HCT116 (cell line): ENCODE data around the gene SYNGAP1. TPM values are rescaled to one million over a fixed set of nuclear protein-coding genes. Genes with fewer than 3 reads are reported as not detected.

Experiments used
- ATAC-seq: fragments of 200-7000 bp; cut with Tn5 transposase; 2 replicates; pipeline ENCODE4 v1.9.1; 2020; ENCODE audit warnings: mild to moderate bottlenecking, moderate library complexity
- BruUV-seq: library from RNA; stranded (reverse); fragments of 400-500 nt; replicated peaks from 2 replicates; lab custom pipeline; 2021; lab: Mats Ljungman, UMichigan
- CTCF ChIA-PET: fragments of 300-600 bp; sonication (Branson Sonifier 250); formaldehyde crosslinking; loops from one replicate; lab custom pipeline; 2021; ENCODE audit warnings: antibody characterized with exemption; lab: Charles Lee
- POLR2A ChIA-PET: fragments of 300-600, 350-600 bp; sonication (Branson Sonifier 250); formaldehyde crosslinking; loops from one replicate; lab custom pipeline; 2021; ENCODE audit warnings: antibody characterized with exemption; lab: Charles Lee
- RAD21 ChIA-PET, 2 experiments: fragments of 300-600 bp; sonication (Branson Sonifier 250); formaldehyde crosslinking; loops; one replicate each; lab custom pipeline; 2023; ENCODE audit warnings: low total read pairs in 2 of 2; ENCODE audit not compliant: uncharacterized antibody in 2 of 2, unreplicated experiment in 2 of 2, low non-redundant PET in 1 of 2; lab: Charles Lee
- DNase-seq: peaks from one replicate; pipeline ENCODE4 v3.0.0-alpha.2; 2010; ENCODE audit warnings: low read depth, low spot score
- H2AFZ ChIP-seq: fragments of 200-600 bp; shearing (Covaris generic), sonication (generic); 2 replicates; pipeline ENCODE4 v1.6.1; 2017; ENCODE audit warnings: low read depth, mixed run types, mixed read lengths, antibody characterized with exemption, low read length; ENCODE audit not compliant: poor library complexity, severe bottlenecking
- H3K27ac ChIP-seq: 2 replicates; pipeline ENCODE4 v1.5.1; 2012; ENCODE audit warnings: low read depth, low read length
- H3K27me3 ChIP-seq: fragments of 200-600 bp; sonication (generic); 2 replicates; pipeline ENCODE4 v1.6.1; 2016; ENCODE audit warnings: mixed run types, low read length, mixed read lengths; ENCODE audit not compliant: insufficient read depth
- H3K36me3 ChIP-seq, 2 experiments: fragments of 200-500 bp in 1 of 2; fragments of 200-600 bp in 1 of 2; sonication (Bioruptor generic) in 1 of 2; sonication (generic) in 1 of 2; 2 replicates each; pipeline versions ENCODE4 v1.5.1 to v1.6.1; 2014 to 2016; ENCODE audit warnings: low read length in 2 of 2, inconsistent platforms in 1 of 2, mixed read lengths in 1 of 2, mixed run types in 1 of 2; ENCODE audit not compliant: insufficient read depth in 2 of 2, control insufficient read depth in 1 of 2
- H3K4me1 ChIP-seq, 2 experiments: fragments of 200-600 bp in 1 of 2; sonication (generic) in 1 of 2; 2 replicates each; pipeline versions ENCODE4 v1.5.1 to v1.6.1; 2012 to 2017; ENCODE audit warnings: low read length in 2 of 2, inconsistent platforms in 1 of 2, mild to moderate bottlenecking in 1 of 2, mixed read lengths in 1 of 2, mixed run types in 1 of 2, moderate library complexity in 1 of 2; ENCODE audit not compliant: insufficient read depth in 2 of 2, control insufficient read depth in 1 of 2
- H3K4me2 ChIP-seq: fragments of 200-600 bp; sonication (generic); 2 replicates; pipeline ENCODE4 v1.6.1; 2017; ENCODE audit warnings: mixed run types, low read length, mixed read lengths
- H3K4me3 ChIP-seq, 2 experiments: fragments of 200-600 bp in 1 of 2; sonication (generic) in 1 of 2; replicated peaks in 1 of 2; 2 replicates each; pipeline ENCODE4 v1.5.1; 2011 to 2016; ENCODE audit warnings: low read length in 2 of 2, control low read depth in 1 of 2, low read depth in 1 of 2, mild to moderate bottlenecking in 1 of 2, mixed read lengths in 1 of 2, mixed run types in 1 of 2
- H3K79me2 ChIP-seq: fragments of 200-600 bp; sonication (generic); 2 replicates; pipeline ENCODE4 v1.6.1; 2017; ENCODE audit warnings: mild to moderate bottlenecking, mixed run types, low read length, moderate library complexity, mixed read lengths; ENCODE audit not compliant: insufficient read depth
- H3K9ac ChIP-seq: fragments of 200-600 bp; sonication (generic); 2 replicates; pipeline ENCODE4 v1.6.1; 2016; ENCODE audit warnings: low read length, mixed read lengths
- H3K9me2 ChIP-seq: fragments of 200-600 bp; sonication (generic), shearing (Covaris generic); 2 replicates; pipeline ENCODE4 v1.6.1; 2017; ENCODE audit warnings: mixed run types, mild to moderate bottlenecking, moderate library complexity; ENCODE audit not compliant: insufficient read depth
- H3K9me3 ChIP-seq, 2 experiments: fragments of 200-500 bp in 1 of 2; fragments of 200-600 bp in 1 of 2; sonication (Bioruptor generic) in 1 of 2; sonication (generic) in 1 of 2; 2 replicates each; pipeline ENCODE4 v1.6.1; 2014 to 2017; ENCODE audit warnings: low read length in 2 of 2, mixed read lengths in 2 of 2, inconsistent platforms in 1 of 2, low read depth in 1 of 2, mild to moderate bottlenecking in 1 of 2, mixed run types in 1 of 2, moderate library complexity in 1 of 2; ENCODE audit not compliant: control insufficient read depth in 1 of 2, insufficient read depth in 1 of 2
- H4K20me1 ChIP-seq: fragments of 200-600 bp; sonication (generic), shearing (Covaris generic); 2 replicates; pipeline ENCODE4 v1.6.1; 2017; ENCODE audit warnings: mixed run types, mild to moderate bottlenecking, moderate library complexity; ENCODE audit not compliant: insufficient read depth
- CEBPB ChIP-seq: IDR thresholded peaks from 2 replicates; pipeline ENCODE4 v1.6.1; 2012; ENCODE audit warnings: low read depth
- JUND ChIP-seq: IDR thresholded peaks from 2 replicates; pipeline ENCODE4 v1.6.1; 2012
- ZFX ChIP-seq: fragments of 450-650 bp; IDR thresholded peaks from 2 replicates; pipeline ENCODE4 v1.6.1; 2017
- intact Hi-C: fragments of 100-400 bp; cut with micrococcal nuclease; formaldehyde crosslinking; loops from 2 replicates; pipeline ENCODE4 v1.10.0; 2022
- total RNA-seq: library from RNA; stranded (reverse); gene quantifications from one replicate; pipeline ENCODE4 v1.2.1, GENCODE V29; 2021; ENCODE audit not compliant: unreplicated experiment
- TF ChIP-seq, protein P1 (sequence below): IDR thresholded peaks from 2 replicates; pipeline ENCODE4 v1.6.1; 2012; ENCODE audit warnings: low read depth
- TF ChIP-seq, protein P2 (sequence below): IDR thresholded peaks from 2 replicates; pipeline ENCODE4 v1.6.1; 2011; ENCODE audit warnings: mild to moderate bottlenecking, low read length, moderate library complexity; ENCODE audit not compliant: insufficient replicate concordance; ENCODE audit errors: extremely low read depth

The SYNGAP1 gene
- total RNA-seq, 1 experiment from 2014 or later = 11.5 TPM

DNA sequence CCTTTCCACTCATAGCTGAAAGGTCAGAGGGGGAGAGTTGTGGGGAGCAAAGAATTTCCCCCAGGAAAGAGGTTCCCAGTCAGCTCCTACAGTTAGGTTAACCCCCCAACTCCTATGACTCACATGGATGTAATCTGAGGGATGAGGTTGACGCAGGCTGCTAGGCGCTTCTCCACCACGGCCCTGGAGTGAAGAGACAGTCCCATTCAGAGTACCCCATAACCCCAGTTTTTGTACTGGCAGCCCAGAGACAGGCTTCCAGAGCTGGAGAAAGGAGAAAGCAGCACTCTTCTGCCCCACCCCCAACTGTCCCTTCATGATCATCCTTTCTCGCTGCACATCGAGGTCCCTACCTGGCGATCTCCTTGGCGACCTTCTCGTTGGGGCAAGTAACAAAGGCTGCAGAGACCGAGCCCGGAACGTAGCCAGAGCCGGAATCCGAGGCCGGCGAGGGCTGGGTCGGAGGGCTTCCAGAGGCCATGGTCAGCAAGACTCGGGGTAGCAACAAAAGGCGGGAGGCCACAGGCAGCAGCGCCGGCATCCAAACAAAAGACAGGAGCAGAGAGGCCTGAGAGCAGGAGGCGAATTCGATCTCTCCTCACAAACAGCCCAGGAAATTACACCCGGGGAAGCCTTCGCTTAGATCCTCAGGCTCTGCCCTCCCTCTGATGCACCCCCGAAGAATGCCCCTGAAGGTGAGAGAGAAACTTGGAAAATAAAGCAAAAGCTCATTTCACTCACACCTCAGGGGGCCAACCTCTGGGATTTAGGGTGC lies 2.5 kb upstream of the SYNGAP1 start:
- peaks cover 13 to 29% of the 10 kb centered on the region in 2 experiments for H3K4me1 ChIP-seq
- peak overlapping the region; percentile 81 for H3K9ac ChIP-seq
- no peaks in the 10 kb centered on the region for H3K9me3 ChIP-seq
- no peaks in the 10 kb centered on the region for H4K20me1 ChIP-seq
- BruUV-seq = TSS peak; percentile 86
- H3K27ac ChIP-seq = peak overlapping the region; percentile 93
- TF ChIP-seq JUND (no peak), CEBPB (no peak), ZFX (0 out of 2 replicates have a peak, but pooled peaks have one; percentile 4)
- TF ChIP-seq, protein P1, sequence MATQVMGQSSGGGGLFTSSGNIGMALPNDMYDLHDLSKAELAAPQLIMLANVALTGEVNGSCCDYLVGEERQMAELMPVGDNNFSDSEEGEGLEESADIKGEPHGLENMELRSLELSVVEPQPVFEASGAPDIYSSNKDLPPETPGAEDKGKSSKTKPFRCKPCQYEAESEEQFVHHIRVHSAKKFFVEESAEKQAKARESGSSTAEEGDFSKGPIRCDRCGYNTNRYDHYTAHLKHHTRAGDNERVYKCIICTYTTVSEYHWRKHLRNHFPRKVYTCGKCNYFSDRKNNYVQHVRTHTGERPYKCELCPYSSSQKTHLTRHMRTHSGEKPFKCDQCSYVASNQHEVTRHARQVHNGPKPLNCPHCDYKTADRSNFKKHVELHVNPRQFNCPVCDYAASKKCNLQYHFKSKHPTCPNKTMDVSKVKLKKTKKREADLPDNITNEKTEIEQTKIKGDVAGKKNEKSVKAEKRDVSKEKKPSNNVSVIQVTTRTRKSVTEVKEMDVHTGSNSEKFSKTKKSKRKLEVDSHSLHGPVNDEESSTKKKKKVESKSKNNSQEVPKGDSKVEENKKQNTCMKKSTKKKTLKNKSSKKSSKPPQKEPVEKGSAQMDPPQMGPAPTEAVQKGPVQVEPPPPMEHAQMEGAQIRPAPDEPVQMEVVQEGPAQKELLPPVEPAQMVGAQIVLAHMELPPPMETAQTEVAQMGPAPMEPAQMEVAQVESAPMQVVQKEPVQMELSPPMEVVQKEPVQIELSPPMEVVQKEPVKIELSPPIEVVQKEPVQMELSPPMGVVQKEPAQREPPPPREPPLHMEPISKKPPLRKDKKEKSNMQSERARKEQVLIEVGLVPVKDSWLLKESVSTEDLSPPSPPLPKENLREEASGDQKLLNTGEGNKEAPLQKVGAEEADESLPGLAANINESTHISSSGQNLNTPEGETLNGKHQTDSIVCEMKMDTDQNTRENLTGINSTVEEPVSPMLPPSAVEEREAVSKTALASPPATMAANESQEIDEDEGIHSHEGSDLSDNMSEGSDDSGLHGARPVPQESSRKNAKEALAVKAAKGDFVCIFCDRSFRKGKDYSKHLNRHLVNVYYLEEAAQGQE = no peak
- TF ChIP-seq, protein P2, sequence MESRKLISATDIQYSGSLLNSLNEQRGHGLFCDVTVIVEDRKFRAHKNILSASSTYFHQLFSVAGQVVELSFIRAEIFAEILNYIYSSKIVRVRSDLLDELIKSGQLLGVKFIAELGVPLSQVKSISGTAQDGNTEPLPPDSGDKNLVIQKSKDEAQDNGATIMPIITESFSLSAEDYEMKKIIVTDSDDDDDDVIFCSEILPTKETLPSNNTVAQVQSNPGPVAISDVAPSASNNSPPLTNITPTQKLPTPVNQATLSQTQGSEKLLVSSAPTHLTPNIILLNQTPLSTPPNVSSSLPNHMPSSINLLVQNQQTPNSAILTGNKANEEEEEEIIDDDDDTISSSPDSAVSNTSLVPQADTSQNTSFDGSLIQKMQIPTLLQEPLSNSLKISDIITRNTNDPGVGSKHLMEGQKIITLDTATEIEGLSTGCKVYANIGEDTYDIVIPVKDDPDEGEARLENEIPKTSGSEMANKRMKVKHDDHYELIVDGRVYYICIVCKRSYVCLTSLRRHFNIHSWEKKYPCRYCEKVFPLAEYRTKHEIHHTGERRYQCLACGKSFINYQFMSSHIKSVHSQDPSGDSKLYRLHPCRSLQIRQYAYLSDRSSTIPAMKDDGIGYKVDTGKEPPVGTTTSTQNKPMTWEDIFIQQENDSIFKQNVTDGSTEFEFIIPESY = no peak
- TF ChIP-seq, all 23 proteins: peak for 1
- H3K27me3 ChIP-seq = no peaks in the 10 kb centered on the region
- H3K4me2 ChIP-seq = peak overlapping the region; percentile 97
- POLR2A ChIA-PET = no interaction called here
- DNase-seq (no peak), ATAC-seq (peak; percentile 0; the same call in 1 of the 2 replicates)
- H3K4me3 ChIP-seq = peak overlapping the region; percentile 86 to 94
- H2AFZ ChIP-seq = no peak overlapping the region
- H3K9me2 ChIP-seq = no peaks in the 10 kb centered on the region
- CTCF ChIA-PET = no interaction called here
- H3K36me3 ChIP-seq = peaks cover 5 to 28% of the 10 kb centered on the region in 2 experiments; a peak in 3 of 4 replicates
- intact Hi-C loops = loop anchor here (10.0 kb wide), 1 partner anchor 213 kb away; the partner anchor contains the start of genes HSD17B8, RING1, RXRB and SLC39A7
- H3K79me2 ChIP-seq = peaks cover 32% of the 10 kb centered on the region
- RAD21 ChIA-PET = no interaction called here
